Hematopoietic multipotent progenitor cell treated with erythropoietin and hydrocortisone succinate and interleukin-3 and kit ligand, for 8 days (in vitro differentiated cells): ENCODE data around the gene INSC.

Source experiments
- DNase-seq: peaks from one replicate; pipeline ENCODE4 v3.0.0-alpha.2; 2015

Gene INSC

DNA sequence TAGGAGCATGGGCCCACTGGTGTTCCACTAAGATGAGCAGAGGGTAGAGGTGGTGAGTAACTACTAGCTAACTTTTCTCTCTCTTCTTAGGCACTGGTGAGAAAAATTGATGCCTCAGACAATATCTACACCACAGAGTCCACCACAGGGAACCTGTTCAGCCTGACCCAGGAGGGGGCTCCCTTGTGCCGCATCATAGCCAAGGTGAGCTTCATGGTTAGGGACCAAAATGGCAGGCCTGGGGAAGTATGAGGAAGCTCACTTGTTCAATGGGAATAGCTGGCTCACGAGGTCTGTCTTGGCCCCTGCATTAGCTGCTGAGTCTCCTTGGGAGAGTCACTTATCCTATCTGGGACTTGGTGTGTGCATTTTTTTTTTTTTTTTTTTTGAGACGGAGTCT lies 75.9 kb downstream of the INSC start:
- DNase-seq: no peak

DNA sequence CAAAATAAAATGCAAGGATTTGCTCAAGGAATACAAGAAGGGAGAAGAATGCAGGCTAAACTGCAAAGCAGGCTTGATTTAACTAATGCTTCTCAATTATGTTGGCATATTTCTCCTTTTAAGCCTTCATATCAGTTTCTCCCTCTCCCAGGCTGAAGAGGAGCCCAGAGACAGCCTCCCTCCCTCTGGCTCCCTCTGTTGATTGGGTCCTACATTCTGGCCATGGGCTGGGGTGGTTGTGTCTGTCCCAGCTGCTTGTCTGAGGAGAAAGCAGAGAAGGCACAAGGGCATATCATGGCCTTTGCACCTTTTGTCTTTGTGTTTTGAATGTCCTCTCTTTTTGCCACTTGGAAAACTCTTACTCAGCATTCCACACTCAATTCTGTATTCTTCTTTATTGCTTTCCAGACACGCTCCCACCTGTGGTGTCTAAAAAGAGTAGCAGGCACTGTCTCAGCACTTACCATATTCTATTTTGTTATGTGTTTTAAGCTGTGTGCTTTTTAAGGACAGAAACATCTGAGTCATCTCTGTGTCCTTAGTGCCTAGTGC lies 77.4 kb downstream of the INSC start:
- DNase-seq: no peak

DNA sequence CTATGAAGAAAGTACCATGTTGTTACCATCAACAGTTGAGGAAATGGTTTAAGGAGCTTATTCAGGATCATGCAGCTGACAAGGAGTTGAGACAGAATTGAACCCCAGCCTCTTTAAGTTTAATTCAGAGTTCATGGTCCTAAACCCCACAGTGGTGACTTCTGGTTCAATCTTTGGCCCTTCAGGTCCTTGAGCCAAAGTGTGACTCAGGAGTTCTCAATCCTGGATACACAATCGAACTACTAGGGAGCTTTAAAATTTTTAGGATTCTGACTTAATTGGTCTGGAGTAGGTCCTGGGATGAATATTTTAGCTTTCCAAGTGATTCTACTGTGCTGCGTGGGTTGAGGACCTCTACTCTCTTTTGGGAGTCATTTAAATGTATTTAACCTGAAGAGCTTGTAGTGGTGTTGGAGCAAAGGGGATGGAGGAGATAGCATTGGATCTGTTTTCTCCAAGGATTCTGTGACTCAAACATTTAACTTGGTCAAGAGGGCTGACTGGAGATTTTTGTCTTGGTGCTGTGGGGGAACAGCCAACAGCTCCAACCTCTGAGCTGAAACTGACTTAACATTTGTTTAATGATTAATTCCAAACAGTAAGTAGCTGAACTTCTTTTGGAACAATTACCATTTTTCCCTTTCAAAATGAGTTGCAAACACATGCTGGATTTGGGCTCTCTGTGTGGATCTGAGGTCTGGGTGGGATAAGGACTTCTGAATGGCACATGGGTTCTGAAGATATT lies 80.1 kb downstream of the INSC start:
- no peak for DNase-seq

DNA sequence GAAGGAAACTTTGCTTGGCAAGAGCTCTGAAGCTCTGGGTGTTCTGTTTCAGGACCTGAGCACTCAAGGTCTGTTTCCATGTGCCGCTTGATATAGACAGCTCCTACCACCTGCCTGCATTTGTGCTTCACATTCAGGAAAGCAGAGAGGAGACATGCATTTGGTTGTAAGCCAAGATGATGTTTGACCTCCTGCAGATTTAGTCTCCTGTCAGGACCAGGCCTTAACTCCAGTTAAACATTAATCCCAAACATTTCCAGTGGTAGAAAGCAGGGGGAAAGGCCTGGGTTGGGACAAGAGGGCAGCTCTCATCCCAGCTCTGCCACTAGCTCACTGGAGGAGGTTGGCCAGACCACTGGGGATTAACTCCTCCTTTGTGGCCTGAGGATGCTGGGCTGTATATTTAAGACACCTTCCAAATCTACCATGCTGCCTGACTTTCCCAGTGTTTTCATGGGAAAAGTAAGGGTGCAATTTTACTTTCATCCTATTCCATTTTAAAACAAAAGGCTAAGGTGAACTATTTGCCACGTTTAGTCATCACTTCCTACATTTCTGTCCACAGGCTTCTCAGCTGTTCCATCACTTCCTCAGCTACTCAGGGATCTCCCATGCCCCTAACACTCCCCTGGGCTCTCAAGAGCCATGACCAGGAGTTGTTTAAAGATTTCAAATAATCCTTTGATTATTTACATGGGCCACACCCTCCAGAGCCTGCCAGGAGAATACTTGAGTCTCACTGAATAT lies 80.9 kb downstream of the INSC start:
- DNase-seq: no peak

DNA sequence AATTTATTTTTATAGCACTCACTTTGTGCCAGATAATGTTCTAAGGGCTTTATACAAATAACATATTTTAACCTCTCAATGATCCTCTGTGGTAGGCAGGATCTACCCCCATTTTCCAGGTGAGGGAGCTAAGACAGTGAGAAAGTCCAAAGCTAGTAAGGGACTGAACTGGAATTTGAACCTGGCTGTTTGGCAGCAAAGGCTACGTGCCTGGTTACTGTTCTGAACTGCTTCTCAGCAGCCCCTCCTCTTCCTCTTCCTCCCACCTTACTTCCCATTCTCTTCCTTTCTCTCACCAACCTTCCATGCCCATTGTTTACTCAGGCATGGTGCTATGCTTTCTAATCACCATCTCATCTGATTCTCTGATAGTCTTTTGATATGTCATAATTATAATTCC lies 82.0 kb downstream of the INSC start:
- no peak for DNase-seq

DNA sequence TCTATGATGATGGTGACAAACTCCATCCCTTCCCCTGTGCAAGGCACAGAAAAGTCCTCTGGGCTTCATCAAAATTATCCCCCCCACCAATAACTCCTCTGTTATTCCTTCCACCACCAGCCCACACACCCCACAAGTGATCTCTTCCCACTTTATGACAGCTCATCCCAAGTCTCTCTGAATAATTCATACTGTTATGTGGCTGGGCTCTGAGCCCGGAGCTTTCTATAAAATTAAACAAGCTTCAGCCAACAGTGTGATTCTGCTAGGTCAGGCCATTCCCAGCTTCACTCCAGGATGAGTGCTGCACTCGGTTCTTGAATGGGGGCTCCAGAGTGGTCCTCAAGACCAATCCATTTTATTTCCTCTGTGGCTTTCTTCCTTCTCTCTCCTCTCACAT lies 83.0 kb downstream of the INSC start:
- no peak for DNase-seq

DNA sequence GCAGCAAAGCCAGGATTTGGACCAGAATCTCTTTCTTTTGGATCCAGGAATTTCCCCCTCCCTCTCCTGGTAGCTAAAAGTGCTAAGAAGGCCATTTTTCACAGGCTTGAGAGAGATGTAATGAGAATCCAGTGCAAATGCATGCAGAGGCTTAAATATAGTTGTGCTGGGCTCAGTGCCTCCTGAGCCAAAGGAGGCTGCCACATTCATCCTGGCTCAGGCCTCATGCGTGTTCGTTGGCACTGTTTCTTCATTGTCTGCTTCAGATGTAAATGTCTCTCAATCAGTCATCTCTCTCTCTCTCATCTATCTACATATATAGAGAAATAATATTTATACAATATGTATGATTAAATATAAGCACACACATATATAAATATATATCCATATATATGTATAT lies 83.6 kb downstream of the INSC start:
- DNase-seq: no peak

DNA sequence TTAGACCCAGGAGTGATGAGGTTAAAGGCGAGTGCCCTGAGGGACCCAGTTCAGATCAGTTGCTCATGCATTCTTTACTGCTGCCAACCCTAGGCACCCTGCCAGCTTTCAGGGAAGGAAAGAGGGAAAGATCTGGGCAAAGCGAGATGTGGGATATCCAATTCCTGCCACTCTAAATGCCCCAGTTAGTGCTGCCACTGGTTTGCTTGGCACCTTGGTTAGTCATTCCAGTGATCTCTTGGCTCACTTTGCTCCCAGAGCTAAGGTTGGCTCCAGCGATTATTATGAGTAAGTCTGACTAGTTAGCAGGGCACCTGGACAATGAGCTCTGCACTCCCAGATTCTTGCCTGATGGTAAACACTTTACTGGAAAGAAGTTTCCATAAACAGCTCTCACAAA lies 85.0 kb downstream of the INSC start:
- no peak for DNase-seq

DNA sequence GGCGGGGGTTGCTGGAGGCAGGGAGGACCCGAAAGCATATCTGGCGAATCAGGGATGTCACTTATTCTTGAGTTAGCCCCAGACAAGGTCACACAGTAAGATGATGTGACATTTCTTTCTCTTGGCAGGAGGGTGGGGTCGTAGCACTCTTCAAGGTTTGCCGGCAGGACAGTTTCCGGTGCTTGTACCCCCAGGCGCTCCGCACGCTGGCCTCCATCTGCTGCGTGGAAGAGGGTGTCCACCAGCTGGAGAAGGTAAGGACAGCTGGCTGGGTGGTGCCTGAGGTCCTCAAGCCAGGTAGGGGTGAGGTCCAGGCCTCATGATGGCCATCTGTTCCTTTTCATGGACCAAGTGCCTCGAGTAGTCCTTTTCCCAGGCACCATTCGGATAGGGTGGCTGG lies 86.0 kb downstream of the INSC start:
- DNase-seq: no peak

DNA sequence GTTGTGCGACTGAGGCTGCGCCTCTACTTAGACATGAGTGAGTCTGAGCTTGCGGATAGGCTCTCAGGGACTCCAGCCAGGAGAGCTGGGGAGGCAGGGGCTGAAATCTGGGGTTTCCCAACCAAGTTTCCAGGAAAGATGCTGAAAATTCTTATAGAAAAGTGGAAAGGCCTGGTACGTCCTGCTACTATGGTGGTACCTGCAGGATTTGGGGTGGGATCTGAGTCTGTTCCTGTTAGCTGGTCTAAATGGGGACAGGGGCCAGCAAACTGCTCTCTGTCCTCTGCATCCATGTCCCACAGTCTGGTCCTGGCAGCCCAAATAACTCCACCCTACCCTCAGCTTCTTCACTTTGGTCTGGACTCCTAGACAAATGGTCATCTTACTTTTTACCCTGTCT lies 86.9 kb downstream of the INSC start:
- no peak for DNase-seq

DNA sequence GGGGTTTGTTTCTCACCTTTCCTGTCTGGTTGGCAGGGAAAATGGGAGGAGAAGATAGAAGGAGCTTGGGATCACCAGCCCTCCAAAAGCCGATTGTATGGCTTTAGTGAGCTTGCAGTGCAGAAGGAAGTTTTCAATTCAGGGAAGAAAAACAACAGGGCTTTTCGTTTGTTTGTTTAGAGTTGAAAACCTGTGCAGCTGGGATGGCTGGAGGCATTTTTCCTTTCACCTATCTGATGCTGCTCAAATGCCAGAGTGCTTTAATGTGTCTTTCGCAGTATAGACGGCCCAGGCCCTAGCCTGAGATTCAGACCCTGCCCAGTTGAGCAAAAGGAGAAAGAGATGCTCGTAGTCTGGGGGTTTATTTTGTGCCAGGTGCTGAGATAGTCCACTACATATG lies 87.9 kb downstream of the INSC start:
- DNase-seq: no peak

DNA sequence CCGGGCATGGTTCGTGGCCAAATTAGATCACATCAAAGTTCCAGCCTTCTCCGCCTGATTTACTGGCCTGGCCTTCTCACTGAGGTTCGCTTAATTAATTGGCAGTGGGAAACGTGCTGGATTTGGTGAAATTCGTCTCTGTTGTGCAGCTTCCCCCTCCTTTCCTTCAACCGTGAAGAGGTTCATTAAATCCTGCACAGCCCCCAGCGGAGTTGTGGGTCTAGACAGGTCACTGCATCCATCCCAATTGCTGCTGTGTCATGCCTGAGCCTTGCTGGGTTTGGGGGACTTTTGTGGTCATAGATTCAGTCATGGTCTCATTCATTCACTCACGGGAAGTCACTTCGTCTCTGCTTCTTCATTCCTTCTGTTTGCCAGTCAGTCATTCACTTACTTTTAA lies 90.0 kb downstream of the INSC start:
- no peak for DNase-seq

DNA sequence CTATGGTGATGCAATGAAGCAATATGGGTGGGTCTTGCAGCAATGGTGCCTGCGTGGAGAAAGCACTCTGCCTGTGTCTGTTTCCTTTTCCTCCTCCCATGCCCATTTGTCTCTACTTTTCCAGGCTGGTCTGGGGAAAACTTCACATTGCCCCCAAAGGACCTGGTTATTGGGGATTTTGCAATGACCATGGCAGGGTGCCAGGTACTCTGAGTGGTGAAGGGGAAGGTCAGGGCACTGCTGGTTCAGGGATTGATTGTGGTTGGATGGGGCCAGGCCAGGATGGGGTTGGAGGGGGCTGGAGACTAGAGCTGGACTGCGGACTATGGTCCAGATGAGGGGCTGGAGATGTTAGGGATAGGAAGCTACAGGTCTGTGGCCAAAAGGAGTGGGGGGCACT lies 92.1 kb downstream of the INSC start:
- DNase-seq: no peak

DNA sequence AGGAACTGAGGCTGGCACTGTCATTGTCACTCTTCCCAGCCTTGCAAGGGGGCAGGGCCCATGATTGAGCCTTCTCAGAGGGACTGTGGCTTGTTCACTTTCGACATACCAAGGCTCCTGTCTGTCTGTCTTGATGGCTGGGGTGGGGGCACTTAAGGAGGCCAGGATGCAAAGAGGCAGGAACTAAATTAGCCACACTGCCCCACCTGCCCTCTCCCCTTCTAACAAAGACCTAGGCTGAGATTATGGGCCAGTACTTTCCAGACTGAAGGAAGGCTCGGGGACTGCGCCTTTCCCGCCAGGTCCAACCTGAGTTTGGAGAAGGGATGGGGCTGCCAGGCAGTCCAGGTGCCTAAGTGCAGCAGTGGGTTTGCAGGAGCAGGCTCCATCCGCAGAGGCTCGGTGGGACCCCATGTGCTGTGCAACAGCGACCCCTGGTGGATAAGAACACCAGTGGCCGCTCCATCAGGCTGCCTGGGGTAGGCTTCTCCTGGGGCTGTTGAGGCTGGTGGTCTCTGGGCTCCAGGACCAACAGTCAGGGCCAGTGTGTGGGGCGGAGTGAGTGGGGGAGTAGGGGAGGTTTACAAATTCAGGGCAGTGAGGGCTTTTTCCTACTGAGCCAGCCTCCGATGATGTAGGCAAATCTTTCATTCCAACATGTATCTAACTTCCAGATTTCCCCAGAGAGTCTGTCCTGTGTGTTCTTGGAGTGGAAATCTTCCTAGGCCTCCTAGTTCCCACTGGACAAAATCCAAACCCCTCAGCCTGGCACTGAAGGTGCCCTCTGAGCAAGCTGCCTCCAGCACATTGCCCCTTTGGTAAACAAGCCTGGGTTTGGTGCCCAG lies 93.9 kb downstream of the INSC start:
- peak; percentile 52 for DNase-seq

DNA sequence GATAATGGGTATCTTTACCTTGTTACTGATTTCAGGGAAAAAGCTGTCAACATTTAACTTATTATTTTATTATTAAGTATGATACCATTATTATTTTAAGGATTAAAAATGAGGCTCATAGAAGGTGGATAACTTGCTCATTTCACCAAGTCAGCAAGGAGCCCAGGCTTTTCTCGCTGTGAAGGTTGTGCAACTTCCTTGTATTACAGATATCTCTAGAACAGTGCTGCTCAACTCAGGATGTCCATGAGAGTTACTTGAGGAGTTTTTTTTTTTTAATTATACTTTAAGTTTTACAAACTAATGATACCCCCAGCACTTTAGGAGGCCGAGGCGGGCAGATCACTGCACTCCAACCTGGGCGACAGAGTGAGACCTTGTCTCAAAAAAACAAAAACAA lies 98.2 kb downstream of the INSC start:
- no peak for DNase-seq

DNA sequence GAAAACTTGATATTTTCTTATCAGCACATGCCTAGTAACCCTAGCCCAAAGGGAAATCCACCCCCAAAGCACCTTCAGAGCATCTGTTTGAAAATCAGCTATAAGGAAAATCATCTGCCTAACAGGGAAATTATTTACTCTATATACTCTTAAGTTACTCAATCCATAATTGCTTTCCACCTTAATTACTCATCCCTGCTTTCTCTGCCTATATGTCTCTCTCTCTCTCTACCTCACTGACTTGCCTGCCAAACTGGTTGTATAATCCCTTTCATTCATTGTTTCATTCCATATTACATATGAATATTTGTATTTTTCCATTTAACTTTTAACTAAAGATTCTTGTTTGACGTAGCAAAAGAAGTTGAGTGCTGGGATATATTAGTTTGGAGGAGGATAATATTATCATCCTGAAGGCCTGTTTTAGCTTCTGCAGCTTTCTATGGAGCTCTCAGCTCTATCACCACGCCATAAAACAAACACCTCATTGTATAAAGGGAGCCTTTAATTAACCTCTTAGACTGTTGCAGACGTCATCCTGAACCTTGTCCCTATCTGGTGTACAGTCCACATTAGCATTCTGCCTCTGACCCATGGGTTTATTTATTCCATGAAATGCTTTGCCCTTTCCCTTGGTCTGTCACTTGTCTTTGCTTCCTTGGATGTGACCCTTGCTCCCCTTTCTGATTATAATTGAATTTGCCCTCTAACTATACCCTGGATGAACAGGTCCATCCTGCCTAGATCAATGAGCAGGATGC lies 98.9 kb downstream of the INSC start:
- no peak for DNase-seq

DNA sequence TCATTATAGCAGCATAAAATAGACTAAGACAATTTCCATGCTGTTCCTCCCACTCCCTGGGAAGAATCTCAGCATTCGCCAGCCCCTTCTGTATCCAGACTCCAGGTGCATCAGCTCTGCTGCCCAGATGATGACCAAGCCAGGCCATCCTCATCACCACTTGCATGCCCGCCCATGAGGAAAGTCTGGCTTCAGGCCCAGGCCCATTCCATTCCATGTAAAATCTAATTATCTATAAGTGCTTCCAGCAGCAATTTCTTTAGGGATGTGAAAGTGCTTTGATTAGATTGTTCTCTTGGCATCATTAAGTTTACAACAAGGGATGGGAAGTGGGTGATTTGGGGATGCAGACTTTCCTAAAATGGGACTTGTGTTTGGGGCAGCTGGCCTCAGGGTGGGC lies 100.3 kb downstream of the INSC start:
- no peak for DNase-seq

DNA sequence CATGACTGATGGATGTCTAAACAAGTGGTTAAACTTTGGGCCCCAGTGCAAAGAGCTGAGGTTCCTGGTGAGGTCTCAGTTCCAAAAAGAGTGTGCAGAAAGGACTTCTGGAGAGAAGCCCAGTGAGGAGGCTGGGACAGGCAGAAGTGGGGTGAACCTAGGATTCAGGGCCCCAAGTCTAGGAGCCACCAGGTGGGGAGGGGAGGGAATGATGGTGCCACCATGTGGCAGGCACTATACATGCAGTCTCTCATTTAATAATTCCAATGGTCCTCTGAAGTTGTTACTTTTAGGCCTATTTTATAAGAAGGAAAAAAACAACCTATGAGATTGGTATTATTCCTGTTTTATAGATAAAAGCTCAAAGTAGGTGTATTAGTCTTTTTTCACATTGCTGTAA lies 102.0 kb downstream of the INSC start:
- no peak for DNase-seq

DNA sequence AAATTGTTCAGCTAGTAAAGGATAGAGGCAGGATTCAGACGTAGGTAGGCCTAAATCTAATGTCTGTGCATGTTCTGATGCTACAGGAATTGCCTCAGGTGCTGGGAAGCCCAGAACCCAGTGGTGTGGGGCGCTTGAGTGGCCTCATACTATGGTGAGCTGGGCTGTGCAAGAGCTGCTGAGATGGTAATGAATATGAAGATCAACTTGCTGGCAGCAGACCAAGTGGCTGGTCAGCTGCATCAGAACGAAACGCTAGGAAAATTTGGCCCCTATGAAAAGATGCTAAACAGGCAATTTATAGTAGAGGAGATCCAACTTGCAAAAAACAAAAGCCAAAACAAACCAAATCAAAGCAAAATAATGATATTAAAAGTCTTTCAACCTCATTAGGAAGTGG lies 102.7 kb downstream of the INSC start:
- DNase-seq: no peak

DNA sequence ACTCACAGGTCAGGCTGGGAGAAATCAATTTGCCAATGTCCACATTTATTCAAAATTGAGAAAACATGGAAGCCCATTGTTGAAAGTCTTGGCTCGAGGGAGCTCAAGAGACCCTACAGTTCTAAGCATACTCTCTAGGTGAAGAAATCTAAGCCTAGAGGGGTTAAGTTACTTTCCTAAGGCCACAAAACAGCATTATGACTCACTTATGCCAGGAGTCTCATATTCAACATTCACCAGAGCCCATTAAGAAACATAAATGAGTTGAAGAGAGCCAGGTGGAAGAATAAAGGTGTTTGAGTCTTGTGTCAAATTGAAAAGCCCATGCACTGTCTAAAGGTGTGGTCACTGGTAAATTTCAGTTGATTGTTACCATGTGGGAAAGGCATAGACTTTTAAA lies 108.1 kb downstream of the INSC start:
- DNase-seq: no peak

DNA sequence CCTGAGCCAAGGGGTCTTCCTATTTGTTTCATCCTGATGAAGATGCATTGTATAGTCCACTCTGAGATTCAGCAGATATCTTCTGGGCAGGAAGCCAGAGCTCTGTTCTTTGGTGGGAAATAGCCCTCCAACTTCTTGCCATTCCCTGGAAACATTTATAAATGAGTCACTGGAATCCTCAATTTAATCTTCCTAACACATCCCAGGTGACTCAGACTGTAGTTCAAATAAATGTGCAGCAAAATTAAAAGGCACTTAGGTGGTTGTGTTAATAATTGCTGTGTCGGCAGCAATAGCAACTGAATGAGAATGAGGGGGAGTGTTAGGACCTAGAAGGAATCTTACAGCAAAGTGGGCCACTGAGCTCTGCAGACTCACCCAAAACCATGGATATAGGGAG lies 108.6 kb downstream of the INSC start:
- no peak for DNase-seq

DNA sequence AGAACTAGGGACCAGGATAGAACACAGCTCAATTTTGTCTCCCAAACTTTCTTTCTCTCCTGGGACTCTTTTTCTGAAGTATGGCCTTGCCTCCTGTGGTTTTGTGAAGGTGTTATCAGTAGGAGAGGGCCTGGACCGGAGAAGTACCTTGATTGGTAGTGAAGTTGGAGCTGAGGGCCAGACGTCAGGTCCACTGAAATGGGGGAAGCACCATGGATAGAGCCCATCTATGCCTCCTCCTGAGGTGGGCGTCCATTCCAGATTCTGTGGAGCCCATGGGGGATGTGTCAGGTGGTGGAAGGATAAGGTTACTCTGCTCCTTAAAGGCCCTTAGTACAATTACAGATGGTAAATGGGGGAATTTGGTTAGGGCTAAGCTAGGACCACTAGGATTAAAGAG lies 109.7 kb downstream of the INSC start:
- DNase-seq: no peak

DNA sequence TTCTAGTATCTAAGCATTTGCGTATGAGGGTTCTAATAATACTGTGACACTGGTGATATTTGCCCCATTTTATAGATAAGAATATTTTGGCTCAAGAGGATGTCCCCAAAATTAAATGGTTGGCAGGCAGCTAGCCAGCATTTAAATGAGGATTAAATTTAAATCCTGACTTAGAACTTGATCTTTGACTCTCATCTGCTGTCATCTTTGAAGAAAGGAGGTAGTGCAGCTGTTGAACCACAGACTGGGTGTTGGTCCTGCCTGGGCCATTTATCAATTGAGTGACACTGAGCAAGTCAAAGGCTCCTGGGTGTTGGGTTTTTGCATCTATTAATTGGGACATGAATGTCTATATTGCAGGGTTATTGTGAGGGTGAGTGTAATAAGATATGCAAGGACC lies 112.3 kb downstream of the INSC start:
- no peak for DNase-seq
